PC-3 (cell line): ENCODE results near the gene CRIM1. TPM values are rescaled to one million over a fixed set of nuclear protein-coding genes. Genes with fewer than 3 reads are reported as not detected.
A peak's percentile ranks its signal among the peaks of the same experiment; 100 is the strongest.

Source experiments
- ATAC-seq: fragments of 200-7000 bp; cut with Tn5 transposase; 2 replicates; pipeline ENCODE4 v1.9.1; 2020; ENCODE audit warnings: mild to moderate bottlenecking, moderate library complexity
- BruUV-seq: library from RNA; stranded (reverse); fragments of 400-500 nt; replicated peaks from 2 replicates; lab custom pipeline; 2021; lab: Mats Ljungman, UMichigan
- CTCF ChIA-PET: fragments of 300-600 bp; sonication (Branson Sonifier 250); formaldehyde crosslinking; loops from one replicate; lab custom pipeline; 2022; ENCODE audit warnings: antibody characterized with exemption; lab: Charles Lee
- POLR2A ChIA-PET: fragments of 300-600 bp; sonication (Branson Sonifier 250); formaldehyde crosslinking; loops from one replicate; lab custom pipeline; 2022; ENCODE audit warnings: antibody characterized with exemption; ENCODE audit not compliant: unreplicated experiment; lab: Charles Lee
- DNase-seq: peaks from one replicate; pipeline ENCODE4 v3.0.0-alpha.2; 2015
- H2AFZ ChIP-seq: fragments of 300-600 bp; sonication (generic); 2 replicates; pipeline ENCODE4 v1.6.0; 2016; ENCODE audit warnings: antibody characterized with exemption, low read length
- H3F3A ChIP-seq: fragments of 300-600 bp; sonication (generic); one replicate; pipeline ENCODE4 v1.6.0; 2017; ENCODE audit warnings: antibody characterized with exemption, low read length, control low read depth, mild to moderate bottlenecking; ENCODE audit not compliant: unreplicated experiment
- H3K27ac ChIP-seq: fragments of 300-600 bp; sonication (generic); 2 replicates; pipeline ENCODE4 v1.5.1; 2016; ENCODE audit warnings: mild to moderate bottlenecking, low read length
- H3K27me3 ChIP-seq: fragments of 300-600 bp; sonication (generic); 2 replicates; pipeline ENCODE4 v1.6.1; 2016; ENCODE audit warnings: low read length, mixed read lengths
- H3K36me3 ChIP-seq: fragments of 300-600 bp; sonication (generic); 2 replicates; pipeline ENCODE4 v1.6.1; 2016; ENCODE audit warnings: low read depth, mixed run types, low read length, mixed read lengths
- H3K4me1 ChIP-seq: fragments of 300-600 bp; sonication (generic); 2 replicates; pipeline ENCODE4 v1.5.1; 2016; ENCODE audit warnings: low read length; ENCODE audit not compliant: insufficient read depth
- H3K4me2 ChIP-seq: fragments of 300-600 bp; sonication (generic); 2 replicates; pipeline ENCODE4 v1.6.0; 2016; ENCODE audit warnings: low read length
- H3K4me3 ChIP-seq: fragments of 300-600 bp; sonication (generic); 2 replicates; pipeline ENCODE4 v1.5.1; 2016; ENCODE audit warnings: mild to moderate bottlenecking, low read length, mixed read lengths
- H3K79me2 ChIP-seq: fragments of 300-600 bp; sonication (generic); 2 replicates; pipeline ENCODE4 v1.6.1; 2017; ENCODE audit warnings: low read length, mixed read lengths
- H3K9ac ChIP-seq: fragments of 300-600 bp; sonication (generic); 2 replicates; pipeline ENCODE4 v1.6.0; 2016; ENCODE audit warnings: mild to moderate bottlenecking, low read length
- H3K9me2 ChIP-seq: fragments of 300-600 bp; sonication (generic); replicated peaks from 2 replicates; pipeline ENCODE4 v1.6.1; 2016; ENCODE audit warnings: mixed run types, low read length, mixed read lengths
- H3K9me3 ChIP-seq: fragments of 300-600 bp; sonication (generic); 2 replicates; pipeline ENCODE4 v1.6.1; 2016; ENCODE audit warnings: low read length, mixed read lengths
- H4K20me1 ChIP-seq: fragments of 300-600 bp; sonication (generic); 2 replicates; pipeline ENCODE4 v1.6.1; 2016; ENCODE audit warnings: low read length, mixed read lengths
- EZH2 ChIP-seq: fragments of 300-600 bp; sonication (generic); IDR thresholded peaks from one replicate; pipeline ENCODE4 v1.6.1; 2017; ENCODE audit warnings: antibody characterized with exemption, mild to moderate bottlenecking, low read length; ENCODE audit not compliant: unreplicated experiment
- EZH2phosphoT487 ChIP-seq: fragments of 300-600 bp; sonication (generic); IDR thresholded peaks from 2 replicates; pipeline ENCODE4 v1.6.1; 2018; ENCODE audit warnings: mild to moderate bottlenecking, antibody characterized with exemption, low read length, borderline replicate concordance
- intact Hi-C: fragments of 100-400 bp; cut with micrococcal nuclease; formaldehyde crosslinking; loops from 2 replicates; pipeline ENCODE4 v1.9.0; 2023
- total RNA-seq: library from RNA; depleted of rRNA; stranded (reverse); fragments of >200 nt; gene quantifications from 2 replicates; pipeline ENCODE4 v1.2.3, GENCODE V29; 2014
- TF ChIP-seq, protein P1 (sequence below): fragments of 300-600 bp; sonication (generic); conservative IDR thresholded peaks from 2 replicates; pipeline ENCODE4 v1.5.1; 2017; ENCODE audit warnings: antibody characterized with exemption, low read depth, mild to moderate bottlenecking, low read length

CRIM1 gene
- total RNA-seq, 1 experiment from 2014 or later = 70.7 TPM

DNA sequence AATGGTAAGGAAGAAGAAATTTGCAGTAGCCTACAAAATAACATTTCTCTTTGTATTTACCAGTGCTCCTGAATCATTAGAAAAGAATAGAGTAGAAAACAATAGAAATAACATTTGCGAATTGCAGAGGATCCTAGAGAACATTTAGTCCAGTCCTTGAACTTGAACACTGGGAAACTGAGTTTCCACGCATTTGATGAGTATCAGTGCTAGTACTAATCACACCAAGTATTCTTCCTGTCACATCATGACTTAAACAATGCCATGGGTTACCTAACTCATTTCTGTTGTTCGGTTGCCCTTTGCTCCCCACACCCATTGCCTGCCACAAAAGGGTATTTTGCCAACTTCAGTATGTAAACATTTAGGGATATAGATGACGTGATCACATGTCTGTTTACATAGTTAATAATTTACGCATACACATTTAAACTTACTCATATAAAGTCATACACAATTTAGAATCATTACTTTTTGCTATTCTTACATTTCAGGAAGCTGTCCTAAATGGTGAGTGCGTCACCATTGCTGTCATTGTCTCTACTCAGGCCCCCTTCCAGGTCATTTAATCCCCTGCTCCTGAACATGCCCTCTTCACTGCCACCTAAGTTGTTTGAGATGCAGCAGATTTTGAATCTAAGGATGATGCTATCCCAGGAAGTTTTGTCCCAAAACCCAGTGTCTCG is 42.3 kb downstream of the CRIM1 start:
- Histone ChIP-seq H3K9me2 (no peaks in the 10 kb centered on the region), H3K27me3 (no peaks in the 10 kb centered on the region), H3K4me3 (no peak overlapping the region), H4K20me1 (no peaks in the 10 kb centered on the region), H2AFZ (no peak overlapping the region), H3F3A (peaks cover 1% of the 10 kb centered on the region), H3K79me2 (peaks cover 87% of the 10 kb centered on the region), H3K27ac (peak overlapping the region; percentile 96), H3K4me1 (peaks cover 54% of the 10 kb centered on the region), H3K9me3 (no peaks in the 10 kb centered on the region), H3K36me3 (peaks cover 15% of the 10 kb centered on the region; the same call in 1 of the 2 replicates), H3K9ac (peak overlapping the region; percentile 78), H3K4me2 (peak overlapping the region; percentile 48)
- TF ChIP-seq, protein P1, sequence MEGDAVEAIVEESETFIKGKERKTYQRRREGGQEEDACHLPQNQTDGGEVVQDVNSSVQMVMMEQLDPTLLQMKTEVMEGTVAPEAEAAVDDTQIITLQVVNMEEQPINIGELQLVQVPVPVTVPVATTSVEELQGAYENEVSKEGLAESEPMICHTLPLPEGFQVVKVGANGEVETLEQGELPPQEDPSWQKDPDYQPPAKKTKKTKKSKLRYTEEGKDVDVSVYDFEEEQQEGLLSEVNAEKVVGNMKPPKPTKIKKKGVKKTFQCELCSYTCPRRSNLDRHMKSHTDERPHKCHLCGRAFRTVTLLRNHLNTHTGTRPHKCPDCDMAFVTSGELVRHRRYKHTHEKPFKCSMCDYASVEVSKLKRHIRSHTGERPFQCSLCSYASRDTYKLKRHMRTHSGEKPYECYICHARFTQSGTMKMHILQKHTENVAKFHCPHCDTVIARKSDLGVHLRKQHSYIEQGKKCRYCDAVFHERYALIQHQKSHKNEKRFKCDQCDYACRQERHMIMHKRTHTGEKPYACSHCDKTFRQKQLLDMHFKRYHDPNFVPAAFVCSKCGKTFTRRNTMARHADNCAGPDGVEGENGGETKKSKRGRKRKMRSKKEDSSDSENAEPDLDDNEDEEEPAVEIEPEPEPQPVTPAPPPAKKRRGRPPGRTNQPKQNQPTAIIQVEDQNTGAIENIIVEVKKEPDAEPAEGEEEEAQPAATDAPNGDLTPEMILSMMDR = no peak
- no peak for TF ChIP-seq EZH2phosphoT487
- no peak for TF ChIP-seq EZH2
- DNase-seq (peak; percentile 96), ATAC-seq (peak; percentile 77)
- ChIA-PET POLR2A (no interaction called here), CTCF (no interaction called here)
- intact Hi-C loops = loop anchor here (2.0 kb wide), 1 partner anchor 39 kb away; no protein-coding TSS in a partner anchor
- no TSS peak for BruUV-seq

DNA sequence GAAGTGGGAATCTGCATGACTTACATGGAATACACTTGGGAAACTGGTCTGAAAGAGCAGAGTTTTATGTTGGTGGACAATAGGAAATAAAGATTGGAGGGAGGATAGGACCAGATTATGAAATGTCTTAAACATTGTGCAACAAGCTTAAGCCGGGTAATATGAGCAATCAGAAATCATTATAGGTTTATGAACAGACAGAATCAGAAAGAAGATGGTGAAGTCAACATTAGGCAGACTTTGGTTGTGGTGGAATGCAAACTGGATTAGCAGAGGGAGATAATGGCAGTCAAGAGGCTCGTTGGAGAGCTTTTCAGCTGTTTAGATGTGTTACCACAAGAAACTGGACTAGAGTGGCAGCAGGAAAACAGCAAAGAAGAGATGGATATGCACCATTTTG is 43.5 kb downstream of the CRIM1 start:
- Histone ChIP-seq H3K27me3 (no peaks in the 10 kb centered on the region), H3K79me2 (peaks cover 80% of the 10 kb centered on the region), H3K4me3 (no peak overlapping the region), H3K36me3 (peaks cover 15% of the 10 kb centered on the region; the same call in 1 of the 2 replicates), H3K9ac (peak overlapping the region; percentile 60; the same call in 1 of the 2 replicates), H3F3A (peaks cover 3% of the 10 kb centered on the region), H2AFZ (no peak overlapping the region), H3K4me2 (no peak overlapping the region; the same call in 1 of the 2 replicates), H3K27ac (peak overlapping the region; percentile 96), H3K9me3 (no peaks in the 10 kb centered on the region), H3K4me1 (peaks cover 58% of the 10 kb centered on the region), H4K20me1 (no peaks in the 10 kb centered on the region), H3K9me2 (no peaks in the 10 kb centered on the region)
- no TSS peak for BruUV-seq
- DNase-seq (no peak), ATAC-seq (no peak)
- ChIA-PET POLR2A (no interaction called here), CTCF (no interaction called here)
- no peak for TF ChIP-seq EZH2
- no peak for TF ChIP-seq EZH2phosphoT487
- TF ChIP-seq, protein P1 = no peak
- intact Hi-C loops = no loop called here
